COLO668 (cell line): ENCODE measurements around the gene IRF2BP1.
A peak's percentile ranks its signal among the peaks of the same experiment; 100 is the strongest.

ENCODE experiments used
- DNase-seq: peaks from one replicate; lab custom pipeline; 2025; ENCODE audit not compliant: unreplicated experiment; lab: John Stamatoyannopoulos, UW

IRF2BP1 gene

GRCh38 chr19:45863335-45863839 lies 22.6 kb downstream of the IRF2BP1 start:
- DNase-seq: no peak

- peak; percentile 98 for DNase-seq
Observed at GRCh38 chr19:45862564-45863334, 23.2 kb downstream of the IRF2BP1 start, which contains the start of gene SYMPK. SYMPK (minus strand) TSS chr19:45863147; CDS start chr19:45854495, 8,652 bp downstream.

GRCh38 chr19:45862271-45862563 lies 23.7 kb downstream of the IRF2BP1 start:
- no peak for DNase-seq

GRCh38 chr19:45860359-45861259 lies 25.3 kb downstream of the IRF2BP1 start:
- no peak for DNase-seq

GRCh38 chr19:45854167-45854778 lies 31.7 kb downstream of the IRF2BP1 start:
- no peak for DNase-seq

- DNase-seq: no peak
Observed at GRCh38 chr19:45852983-45853382, 33.0 kb downstream of the IRF2BP1 start.

GRCh38 chr19:45852145-45852750 lies 33.7 kb downstream of the IRF2BP1 start:
- DNase-seq: no peak

- no peak for DNase-seq
Observed at GRCh38 chr19:45848922-45849321, 37.0 kb downstream of the IRF2BP1 start.

GRCh38 chr19:45847663-45848062 lies 38.3 kb downstream of the IRF2BP1 start:
- peak; percentile 15 for DNase-seq

GRCh38 chr19:45842198-45842597 lies 43.7 kb downstream of the IRF2BP1 start:
- no peak for DNase-seq

- no peak for DNase-seq
Observed at GRCh38 chr19:45834970-45835369, 51.0 kb downstream of the IRF2BP1 start.
